Measurements from ENCODE around the gene NR6A1. TPM values are rescaled to one million over a fixed set of nuclear protein-coding genes. Genes with fewer than 3 reads are reported as not detected.

NR6A1 gene
- polyA plus RNA-seq, 1 donor from 2014 or later: 4.3 TPM

- Histone ChIP-seq H3K9ac (ENCODE audit: low read length) (peak overlapping the region; percentile 60), H3K27me3 (ENCODE audit: insufficient read depth, low read depth, low read length) (no peaks in the 10 kb centered on the region), H3K9me3 (ENCODE audit: low read length) (no peaks in the 10 kb centered on the region), H3K4me3 (ENCODE audit: low read length) (no peak overlapping the region), H2AFZ (ENCODE audit: low read depth, low read length) (no peak overlapping the region), H3K36me3 (ENCODE audit: insufficient read depth, low read length) (no peaks in the 10 kb centered on the region), H3K9me2 (ENCODE audit: insufficient read depth, low read length) (no peaks in the 10 kb centered on the region), H4K20me1 (ENCODE audit: insufficient read depth) (no peaks in the 10 kb centered on the region), H3F3A (ENCODE audit: insufficient read depth, low read length, poor library complexity, severe bottlenecking) (no peaks in the 10 kb centered on the region), H3K79me2 (replicated peaks; ENCODE audit: insufficient read depth, low read length) (peaks cover 7% of the 10 kb centered on the region), H3K4me2 (ENCODE audit: low read length) (no peak overlapping the region), H3K27ac (ENCODE audit: low read length) (no peak overlapping the region)
- no peak for TF ChIP-seq MXI1 (conservative IDR thresholded peaks at IDR 0.05; ENCODE audit: poor library complexity, severe bottlenecking)
- TF ChIP-seq POLR2AphosphoS5 (IDR thresholded peaks at IDR 0.05): no peak
- no peak for TF ChIP-seq RAD21 (conservative IDR thresholded peaks at IDR 0.05)
- no peak for TF ChIP-seq CTCF (IDR thresholded peaks at IDR 0.05; ENCODE audit: poor library complexity, severe bottlenecking)
- TF ChIP-seq SMC3 (conservative IDR thresholded peaks at IDR 0.05; ENCODE audit: poor library complexity): no peak
- TF ChIP-seq TAF1 (IDR thresholded peaks at IDR 0.05; ENCODE audit: low read depth): no peak
- no peak for TF ChIP-seq EZH2 (IDR thresholded peaks at IDR 0.05; ENCODE audit: borderline replicate concordance, insufficient read depth, low read length, poor library complexity, severe bottlenecking)
- no peak for TF ChIP-seq REST (IDR thresholded peaks at IDR 0.05; ENCODE audit: borderline replicate concordance)
- TF ChIP-seq EP300 (conservative IDR thresholded peaks at IDR 0.05; ENCODE audit: poor library complexity, severe bottlenecking): no peak
These were observed 176.9 kb downstream of the NR6A1 start for GRCh38 chr9:124594225-124594624.

GRCh38 chr9:124593651-124594058 lies 177.5 kb downstream of the NR6A1 start:
- no peak for TF ChIP-seq CTCF (IDR thresholded peaks at IDR 0.05; ENCODE audit: poor library complexity, severe bottlenecking)
- TF ChIP-seq RAD21 (conservative IDR thresholded peaks at IDR 0.05): peak; percentile 50
- peak; percentile 57 for TF ChIP-seq REST (IDR thresholded peaks at IDR 0.05; ENCODE audit: borderline replicate concordance)
- no peak for TF ChIP-seq TAF1 (IDR thresholded peaks at IDR 0.05; ENCODE audit: low read depth)
- peak; percentile 36 for TF ChIP-seq MXI1 (conservative IDR thresholded peaks at IDR 0.05; ENCODE audit: poor library complexity, severe bottlenecking)
- peak; percentile 72 for TF ChIP-seq EP300 (conservative IDR thresholded peaks at IDR 0.05; ENCODE audit: poor library complexity, severe bottlenecking)
- TF ChIP-seq SMC3 (conservative IDR thresholded peaks at IDR 0.05; ENCODE audit: poor library complexity): peak; percentile 50
- TF ChIP-seq EZH2 (IDR thresholded peaks at IDR 0.05; ENCODE audit: borderline replicate concordance, insufficient read depth, low read length, poor library complexity, severe bottlenecking): no peak
- peak; percentile 48 for TF ChIP-seq POLR2AphosphoS5 (IDR thresholded peaks at IDR 0.05)
- peak overlapping the region; percentile 61 for H3K4me3 ChIP-seq (ENCODE audit: low read length)
- peak overlapping the region; percentile 75 for H3K4me2 ChIP-seq (ENCODE audit: low read length)
- H3K9ac ChIP-seq (ENCODE audit: low read length): peak overlapping the region; percentile 60
- no peaks in the 10 kb centered on the region for H3K36me3 ChIP-seq (ENCODE audit: insufficient read depth, low read length)
- peaks cover 7% of the 10 kb centered on the region for H3K79me2 ChIP-seq (replicated peaks; ENCODE audit: insufficient read depth, low read length)
- no peaks in the 10 kb centered on the region for H3K9me3 ChIP-seq (ENCODE audit: low read length)
- no peaks in the 10 kb centered on the region for H3K9me2 ChIP-seq (ENCODE audit: insufficient read depth, low read length)
- peak overlapping the region; percentile 66 for H3K27ac ChIP-seq (ENCODE audit: low read length)
- peak overlapping the region; percentile 69 for H2AFZ ChIP-seq (ENCODE audit: low read depth, low read length)
- H4K20me1 ChIP-seq (ENCODE audit: insufficient read depth): no peaks in the 10 kb centered on the region
- no peaks in the 10 kb centered on the region for H3F3A ChIP-seq (ENCODE audit: insufficient read depth, low read length, poor library complexity, severe bottlenecking)
- no peaks in the 10 kb centered on the region for H3K27me3 ChIP-seq (ENCODE audit: insufficient read depth, low read depth, low read length)
